ENCODE data around the gene HASPIN.
A peak's percentile ranks its signal among the peaks of the same experiment; 100 is the strongest.
"Not testable (repeated sequence)": the region's sequence is repeated elsewhere in the genome, so short reads cannot be mapped to it uniquely, and the experiment has no call there.

Gene HASPIN

DNA sequence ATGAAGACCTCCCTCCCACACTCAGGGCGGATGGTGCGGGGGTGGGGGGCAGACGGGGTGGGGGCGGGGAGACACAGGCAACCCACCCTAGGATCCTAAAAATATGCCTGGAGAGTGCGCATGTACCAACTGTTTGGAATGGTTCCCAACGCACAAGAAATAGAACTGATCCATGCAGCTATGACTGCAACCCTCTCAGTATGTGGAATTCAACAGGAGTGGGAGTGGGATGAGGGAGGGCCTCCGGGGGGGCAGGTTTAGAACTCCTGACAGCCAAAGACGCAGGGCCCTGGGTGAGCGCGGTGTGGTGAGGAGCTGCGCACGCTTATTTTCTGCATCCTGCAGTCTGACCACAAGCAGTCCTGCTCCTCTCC, 26.6 kb upstream of the HASPIN start:
- DNase-seq (ENCODE audit: low read depth) = no peak

DNA sequence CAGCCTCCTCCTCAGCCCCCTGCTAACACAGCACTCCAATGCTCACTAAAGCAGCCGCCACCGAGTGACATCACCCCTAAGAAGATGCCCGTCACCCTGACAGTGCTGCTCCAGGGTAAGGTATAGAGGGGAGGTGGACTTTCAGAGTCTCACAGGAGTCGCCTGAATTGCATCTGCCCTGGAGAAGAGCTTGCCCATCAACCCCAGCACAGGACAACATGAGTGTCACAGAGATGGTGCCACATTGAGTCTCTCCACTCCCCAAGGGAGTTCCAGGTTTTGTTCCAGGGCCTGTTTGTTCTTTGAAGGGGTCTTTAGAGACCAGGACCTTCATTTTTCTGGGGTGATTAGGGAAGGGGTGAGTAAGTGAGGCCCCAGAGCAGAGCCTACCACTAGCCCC, 25.6 kb upstream of the HASPIN start:
- DNase-seq (ENCODE audit: low read depth) = no peak

DNA sequence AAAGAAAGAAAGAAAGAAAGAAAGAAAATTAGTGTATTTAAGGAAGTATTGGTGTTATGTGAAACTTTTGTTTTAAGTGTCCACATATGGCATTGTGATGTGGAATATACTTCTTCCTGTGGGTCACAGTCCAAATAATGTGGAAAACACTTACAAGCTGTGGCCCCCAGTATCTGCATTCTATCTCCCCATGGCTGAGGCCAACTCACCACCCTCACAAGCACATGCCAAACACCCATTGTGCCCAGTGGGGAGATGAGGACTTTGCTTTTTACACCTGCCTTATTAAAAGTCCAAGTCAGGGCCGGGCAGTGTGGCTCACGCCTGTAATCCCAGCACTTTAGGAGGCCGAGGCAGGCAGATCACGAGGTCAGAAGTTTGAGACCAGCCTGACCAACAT, 23.8 kb upstream of the HASPIN start:
- no peak for DNase-seq (ENCODE audit: low read depth)

DNA sequence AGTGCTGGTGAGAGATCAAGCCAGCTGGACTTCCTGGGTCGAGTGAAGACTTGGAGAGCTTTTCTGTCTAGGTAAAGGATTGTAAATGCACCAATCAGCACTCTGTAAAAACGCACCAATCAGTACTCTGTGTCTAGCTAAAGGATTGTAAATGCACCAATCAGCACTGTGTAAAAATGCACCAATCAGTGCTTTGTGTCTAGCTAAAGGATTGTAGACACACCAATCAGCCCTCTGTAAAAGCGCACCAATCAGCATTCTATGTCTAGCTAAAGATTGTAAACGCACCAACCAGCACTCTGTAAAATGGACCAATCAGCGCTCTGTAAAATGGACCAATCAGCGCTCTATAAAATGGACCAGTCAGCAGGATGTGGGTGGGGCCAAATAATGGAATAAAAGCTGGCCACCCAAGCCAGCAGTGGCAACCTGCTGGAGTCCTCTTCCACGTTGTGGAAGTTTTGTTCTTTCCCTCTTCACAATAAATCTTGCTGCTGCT, 21.6 kb upstream of the HASPIN start:
- DNase-seq (ENCODE audit: low read depth) = not testable (repeated sequence)

DNA sequence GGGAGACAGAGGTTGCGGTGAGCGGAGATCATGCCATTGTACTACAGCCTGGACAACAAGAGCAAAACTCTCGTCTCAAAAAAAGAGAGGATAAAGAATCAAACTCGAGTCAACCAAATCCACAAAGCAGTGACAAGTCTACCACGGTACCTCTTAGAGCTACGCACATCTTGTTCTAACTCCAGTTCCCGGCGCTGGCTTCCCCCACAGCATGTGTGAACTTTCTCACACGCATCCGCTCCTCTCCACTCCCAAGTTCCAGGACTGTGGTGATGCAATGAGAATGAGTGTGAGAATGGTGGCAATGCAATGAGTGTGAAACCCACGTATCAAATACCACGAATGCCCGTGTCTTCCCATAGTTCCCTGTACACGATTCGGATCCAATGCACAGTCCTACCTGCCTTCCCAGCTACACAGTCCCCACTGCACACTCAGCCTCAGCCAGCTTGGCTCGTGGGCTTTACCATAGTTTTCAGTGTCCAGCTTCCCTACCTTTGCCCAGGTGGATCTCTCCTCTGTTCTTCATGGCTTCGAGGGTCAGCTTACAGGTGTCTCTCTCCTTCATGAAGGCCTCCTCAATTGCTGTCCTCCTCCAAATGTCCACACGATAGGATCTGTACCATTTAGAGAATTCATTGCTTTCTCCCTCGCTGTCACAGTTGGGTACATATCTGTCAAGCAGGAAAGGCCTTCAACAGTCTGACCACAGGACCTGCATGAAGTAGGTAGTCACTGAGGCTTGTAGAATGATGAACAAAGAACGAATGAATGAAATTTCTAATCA, 18.6 kb upstream of the HASPIN start:
- no peak for DNase-seq (ENCODE audit: low read depth)

DNA sequence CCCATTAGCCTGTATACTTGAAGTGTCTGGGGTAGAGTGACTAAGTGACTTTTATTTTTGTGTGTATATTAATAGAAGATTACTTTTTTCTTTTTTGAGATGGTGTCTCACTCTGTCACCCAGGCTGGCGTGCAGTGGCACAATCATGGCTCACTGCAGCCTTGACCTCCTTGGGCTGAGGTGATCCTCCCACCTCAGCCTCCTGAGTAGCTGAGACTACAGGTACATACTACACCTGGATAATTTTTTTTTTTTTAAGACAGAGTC, 18.1 kb upstream of the HASPIN start:
- not testable (repeated sequence) for DNase-seq (ENCODE audit: low read depth)

DNA sequence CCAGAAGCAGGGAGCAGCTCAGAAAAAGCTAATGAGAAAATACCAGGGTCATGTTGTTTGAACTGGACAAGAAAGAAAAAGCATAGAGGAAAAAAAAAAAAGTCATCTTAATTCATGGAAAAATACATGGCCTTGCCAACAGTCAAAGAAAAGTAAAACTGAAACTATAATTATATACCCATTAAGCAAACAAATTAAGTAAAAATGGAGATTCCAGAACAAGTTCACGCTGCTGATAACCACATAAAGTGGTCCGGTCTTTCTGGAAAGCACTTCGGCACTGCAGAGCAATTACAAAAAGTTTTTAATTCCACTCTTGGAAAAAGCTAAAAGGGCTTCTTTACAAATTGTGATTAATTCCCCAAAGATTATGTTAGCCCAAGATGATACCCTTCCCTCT, 15.3 kb upstream of the HASPIN start:
- DNase-seq (ENCODE audit: low read depth) = no peak

DNA sequence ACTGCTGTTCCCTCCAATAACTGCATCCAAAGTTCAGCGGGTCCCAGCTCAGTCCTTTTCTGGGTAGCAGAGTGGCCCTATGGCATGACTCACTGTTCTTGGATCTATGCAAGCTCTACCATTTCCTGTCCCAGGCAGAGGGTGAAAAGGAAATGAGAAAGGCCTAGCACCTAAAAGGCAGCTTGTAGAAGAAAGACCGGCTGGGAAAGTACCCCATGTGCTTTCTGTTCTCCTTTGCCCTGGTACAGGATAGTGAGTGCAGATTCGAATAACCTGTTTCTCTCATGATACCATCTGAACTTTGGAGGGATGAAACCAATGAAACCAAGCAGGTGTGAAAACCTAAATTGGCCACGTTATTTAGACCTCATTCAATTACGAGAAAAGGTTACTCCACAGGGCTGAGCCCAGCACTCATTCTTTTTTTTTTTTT, 12.7 kb upstream of the HASPIN start:
- peak; percentile 32 for DNase-seq (ENCODE audit: low read depth)

DNA sequence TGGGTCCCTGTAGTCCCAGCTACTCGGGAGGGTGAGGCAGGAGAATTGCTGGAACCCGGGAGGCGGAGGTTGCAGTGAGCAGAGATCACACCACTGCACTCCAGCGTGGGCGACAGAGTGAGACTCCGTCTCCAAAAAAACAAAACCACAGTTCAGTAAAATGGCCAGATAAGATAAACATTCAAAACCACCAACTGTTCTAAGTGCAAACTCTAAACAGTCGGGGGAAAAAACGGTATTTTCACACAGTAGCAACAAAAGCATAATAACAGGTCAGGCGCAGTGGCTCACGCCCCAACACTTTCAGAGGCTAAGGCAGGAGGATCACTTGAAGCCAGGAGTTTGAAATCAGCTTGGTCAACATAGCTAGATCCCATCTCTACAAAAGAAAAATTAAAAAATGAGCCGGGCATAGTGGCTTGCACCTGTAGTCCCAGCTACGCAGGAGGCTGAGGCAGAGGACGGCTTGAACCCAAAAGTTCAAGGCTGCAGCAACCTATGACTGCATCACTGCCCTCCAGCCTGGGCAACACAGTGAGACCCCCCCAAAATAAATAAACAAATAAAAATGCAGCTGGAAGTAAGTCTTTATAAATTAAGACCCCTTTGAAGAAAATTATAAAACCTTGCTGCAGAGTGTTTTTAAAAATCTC, 10.8 kb upstream of the HASPIN start:
- no peak for DNase-seq (ENCODE audit: low read depth)

DNA sequence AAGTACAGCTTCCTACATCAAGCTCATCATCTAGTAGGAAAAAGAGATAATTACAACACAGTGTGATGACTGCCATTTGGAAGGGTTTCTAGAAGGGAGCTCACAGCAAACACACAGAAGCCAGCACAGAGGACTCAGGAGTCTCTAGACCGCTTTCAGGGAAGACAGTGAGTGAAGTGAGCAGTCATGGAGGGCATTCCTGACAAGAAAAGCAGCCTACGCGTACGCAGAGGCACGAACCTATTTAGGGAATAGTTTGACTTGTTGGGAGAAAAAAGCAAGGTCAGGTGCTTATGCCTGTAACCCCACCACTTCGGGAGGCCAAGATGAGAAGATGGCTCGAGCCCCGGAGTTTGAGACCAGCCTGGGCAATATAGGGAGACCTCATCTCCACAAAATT, 8.4 kb upstream of the HASPIN start:
- DNase-seq (ENCODE audit: low read depth) = no peak

DNA sequence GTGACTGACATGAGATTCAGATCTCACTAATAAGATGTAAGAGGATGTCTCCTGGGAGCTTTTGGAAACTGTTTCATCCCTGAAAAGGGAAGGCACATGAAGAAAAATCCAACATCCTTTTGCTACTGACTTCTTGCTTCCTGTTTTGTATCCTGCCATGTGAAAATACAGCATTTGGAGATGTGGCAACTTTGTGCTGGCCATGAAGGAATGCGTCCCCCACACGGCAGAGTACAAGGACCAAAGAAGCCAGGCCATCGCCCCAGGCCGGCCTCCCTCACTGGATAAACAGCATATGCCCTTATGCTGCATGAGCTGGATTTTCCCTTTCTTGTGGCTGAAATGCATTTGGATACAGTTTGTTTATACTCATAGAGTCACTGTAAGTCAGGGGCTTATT, 5.5 kb upstream of the HASPIN start:
- no peak for DNase-seq (ENCODE audit: low read depth)

DNA sequence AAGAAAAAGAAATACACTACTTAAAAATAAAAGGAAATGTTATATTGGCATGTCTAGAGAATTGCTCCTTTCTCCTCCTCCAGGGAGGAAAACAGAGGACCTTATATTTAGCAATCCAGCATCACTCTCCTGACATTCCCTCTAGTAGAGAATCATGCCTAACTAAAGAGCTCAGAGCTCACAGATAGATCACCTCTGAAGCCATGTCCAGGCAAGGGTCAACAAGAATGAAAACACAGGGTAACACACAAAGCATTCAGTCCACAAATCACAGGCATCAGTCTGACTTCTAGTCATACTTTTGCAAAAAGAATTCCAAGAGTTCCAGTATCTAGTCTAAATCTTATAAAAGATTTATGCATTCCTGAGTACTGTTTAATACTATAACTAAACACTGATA, 4.4 kb upstream of the HASPIN start:
- no peak for DNase-seq (ENCODE audit: low read depth)

DNA sequence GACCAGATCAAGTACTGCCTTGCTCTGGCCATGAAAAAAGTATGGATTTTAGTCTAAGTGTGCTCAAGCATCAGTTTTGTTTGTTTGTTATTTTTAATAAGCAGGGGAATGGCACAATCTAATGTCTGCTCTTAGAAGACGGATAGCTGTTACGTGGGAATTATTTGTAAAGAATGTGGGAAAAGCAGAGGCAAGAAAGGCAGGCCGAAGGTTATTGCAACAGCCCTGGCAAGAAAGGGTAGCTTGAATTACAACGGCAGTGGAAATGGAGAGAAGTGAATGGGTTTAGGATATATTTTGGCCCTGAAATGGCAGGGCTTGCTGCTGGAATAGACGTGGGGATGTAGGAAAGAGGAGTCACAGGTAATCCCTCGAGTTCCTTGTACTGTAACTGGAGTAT, 987 bp upstream of the HASPIN start:
- no peak for DNase-seq (ENCODE audit: low read depth)

DNA sequence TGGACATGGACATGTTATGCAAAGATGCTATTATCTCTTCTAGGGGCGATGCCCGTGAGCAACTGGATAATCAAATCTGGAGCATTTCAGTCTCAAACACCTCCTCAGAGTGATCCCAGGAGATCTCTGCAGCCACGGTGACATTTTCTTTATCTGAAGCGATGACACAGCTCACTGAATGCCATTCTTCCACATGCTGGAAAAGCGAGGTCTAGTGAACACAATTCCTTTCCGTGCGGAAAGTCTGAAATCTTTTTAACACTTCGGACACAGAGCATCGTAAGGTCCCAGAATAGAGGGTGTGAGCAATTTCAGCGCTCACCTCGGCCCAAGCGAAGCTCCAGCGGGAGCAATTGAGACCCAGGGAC, 531 bp upstream of the HASPIN start:
- DNase-seq (ENCODE audit: low read depth) = no peak

DNA sequence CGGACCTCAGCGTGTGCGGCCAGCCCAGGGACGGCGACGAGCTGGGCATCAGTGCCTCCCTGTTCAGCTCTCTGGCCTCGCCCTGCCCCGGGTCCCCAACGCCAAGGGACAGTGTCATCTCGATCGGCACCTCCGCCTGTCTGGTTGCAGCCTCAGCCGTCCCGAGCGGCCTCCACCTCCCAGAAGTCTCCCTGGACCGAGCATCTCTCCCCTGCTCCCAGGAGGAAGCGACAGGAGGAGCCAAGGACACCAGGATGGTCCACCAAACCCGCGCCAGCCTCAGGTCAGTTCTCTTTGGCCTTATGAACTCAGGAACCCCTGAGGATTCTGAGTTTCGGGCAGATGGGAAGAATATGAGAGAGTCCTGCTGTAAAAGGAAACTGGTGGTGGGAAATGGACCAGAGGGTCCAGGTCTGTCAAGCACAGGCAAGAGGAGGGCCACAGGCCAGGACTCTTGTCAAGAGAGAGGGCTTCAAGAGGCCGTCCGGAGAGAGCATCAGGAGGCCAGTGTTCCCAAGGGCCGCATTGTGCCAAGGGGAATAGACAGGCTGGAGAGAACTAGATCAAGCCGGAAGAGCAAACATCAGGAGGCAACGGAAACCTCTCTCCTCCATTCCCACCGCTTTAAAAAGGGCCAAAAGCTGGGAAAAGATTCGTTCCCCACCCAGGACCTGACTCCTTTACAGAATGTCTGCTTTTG, 825 bp downstream of the HASPIN start:
- DNase-seq (ENCODE audit: low read depth) = no peak

DNA sequence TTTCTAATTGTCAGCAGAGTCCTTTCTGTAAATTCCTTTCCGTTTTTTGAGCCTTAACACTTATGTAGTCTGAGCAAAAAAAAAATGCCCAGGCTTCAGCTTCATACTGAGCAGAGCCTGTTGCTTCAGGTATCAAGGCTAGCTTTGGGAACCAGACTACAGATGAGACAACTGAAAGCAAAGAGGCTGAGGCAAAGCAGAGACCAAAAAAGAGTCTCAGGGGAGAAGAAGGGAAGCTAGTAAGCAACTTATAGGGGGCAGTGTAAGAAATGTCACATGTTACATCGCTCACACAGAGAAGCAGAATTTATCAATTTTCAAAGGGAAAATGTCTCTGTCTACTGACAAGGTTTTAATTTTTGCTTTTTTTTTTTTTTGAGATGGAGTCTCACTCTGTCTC, 3.3 kb downstream of the HASPIN start:
- DNase-seq (ENCODE audit: low read depth) = no peak

DNA sequence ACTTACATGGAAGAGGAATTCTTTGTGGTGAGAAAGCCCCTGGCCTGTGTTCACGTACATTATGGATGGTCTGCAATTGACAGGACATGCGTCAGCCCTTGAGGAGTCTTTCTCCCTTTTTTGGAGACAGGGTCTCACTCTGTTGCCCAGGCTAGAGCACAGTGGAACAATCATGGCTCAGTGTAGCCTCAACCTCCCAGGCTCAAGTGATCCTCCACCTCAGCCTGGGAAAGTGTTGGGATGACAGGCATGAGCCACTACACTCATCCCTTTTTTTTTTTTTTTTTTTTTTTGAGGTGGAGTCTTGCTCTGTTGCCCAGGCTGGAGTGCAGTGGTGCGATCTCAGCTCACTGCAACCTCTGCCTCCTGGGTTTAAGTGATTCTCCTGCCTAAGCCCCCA, 4.4 kb downstream of the HASPIN start:
- DNase-seq (ENCODE audit: low read depth) = not testable (repeated sequence)

DNA sequence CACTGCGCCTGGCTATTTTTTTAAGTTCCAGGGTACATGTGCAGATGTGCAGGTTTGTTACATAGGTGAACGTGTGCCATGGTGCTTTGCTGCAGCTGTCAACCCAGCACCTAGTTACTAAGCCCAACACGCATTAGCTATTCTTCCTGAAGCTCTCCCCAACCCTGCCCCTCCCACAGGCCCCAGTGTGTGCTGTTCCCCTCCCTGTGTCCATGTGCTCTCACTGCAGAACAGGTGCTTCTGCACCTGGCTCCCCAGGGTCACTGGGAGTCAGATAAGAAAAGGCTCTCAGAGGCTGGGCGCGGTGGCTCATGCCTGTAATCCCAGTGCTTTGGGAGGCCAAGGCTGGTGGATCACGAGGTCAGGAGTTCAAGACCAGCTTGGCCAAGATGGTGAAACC, 6.2 kb downstream of the HASPIN start:
- no peak for DNase-seq (ENCODE audit: low read depth)

DNA sequence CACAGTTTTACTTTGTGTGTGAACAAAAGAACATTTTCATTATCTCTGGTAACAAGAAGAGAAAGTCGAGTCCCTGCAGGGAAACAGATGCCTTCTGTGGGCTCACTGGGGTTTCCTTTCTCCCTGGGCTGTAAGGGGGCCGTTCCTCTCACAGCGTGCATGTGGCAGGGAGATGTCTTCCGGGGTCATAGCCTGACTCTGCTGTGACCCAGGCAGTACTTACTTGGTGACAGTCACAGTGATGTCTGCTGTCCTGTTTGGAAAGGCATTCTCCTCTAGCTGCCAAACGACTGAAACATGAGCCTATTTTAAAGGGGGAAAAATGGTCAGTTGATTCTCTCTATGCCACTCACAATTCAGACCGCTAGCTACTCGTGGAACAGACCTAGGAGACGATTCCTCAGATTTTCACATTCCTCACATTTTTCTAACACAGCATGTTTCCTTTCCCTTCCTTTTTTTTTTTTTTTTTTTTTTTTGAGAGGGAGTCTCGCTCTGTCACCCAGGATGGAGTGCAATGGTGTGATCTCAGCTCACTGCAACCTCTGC, 7.3 kb downstream of the HASPIN start:
- DNase-seq (ENCODE audit: low read depth) = no peak

DNA sequence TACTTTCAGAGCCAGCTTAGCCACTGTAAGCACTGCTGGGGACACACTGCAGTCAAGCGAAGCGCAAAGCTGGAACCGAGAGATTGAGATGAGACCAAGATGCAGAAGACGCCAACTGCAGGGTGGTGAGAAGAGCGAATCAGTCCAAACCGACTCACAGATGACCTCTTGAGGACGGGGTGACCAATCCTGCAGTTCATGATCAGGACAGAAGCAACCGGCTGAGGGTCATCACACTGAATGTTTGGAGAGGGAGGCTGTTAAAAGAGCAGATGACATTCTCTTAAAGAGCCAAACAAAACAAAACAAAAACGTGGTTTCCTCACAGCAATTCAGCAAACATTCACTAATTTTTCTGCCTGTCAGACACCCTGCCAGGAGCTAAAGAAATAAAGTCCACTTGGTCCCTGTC, 8.5 kb downstream of the HASPIN start:
- no peak for DNase-seq (ENCODE audit: low read depth)

DNA sequence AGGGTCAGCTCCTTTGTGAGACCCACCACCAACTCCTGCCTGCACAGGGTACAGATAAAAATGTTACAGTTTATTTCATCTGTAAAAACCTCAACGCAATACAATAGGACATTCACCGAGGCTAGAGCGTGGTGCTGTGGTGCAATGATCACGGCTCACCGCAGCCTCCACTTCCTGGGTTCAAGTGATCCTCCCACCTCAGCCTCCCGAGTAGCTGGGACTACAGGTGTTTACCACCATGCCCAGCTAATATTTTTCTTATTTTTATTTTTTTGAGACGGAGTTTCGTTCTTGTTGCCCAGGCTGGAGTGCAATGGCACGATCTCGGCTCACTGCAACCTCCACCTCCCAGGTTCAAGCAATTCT, 11.2 kb downstream of the HASPIN start:
- DNase-seq (ENCODE audit: low read depth) = not testable (repeated sequence)

DNA sequence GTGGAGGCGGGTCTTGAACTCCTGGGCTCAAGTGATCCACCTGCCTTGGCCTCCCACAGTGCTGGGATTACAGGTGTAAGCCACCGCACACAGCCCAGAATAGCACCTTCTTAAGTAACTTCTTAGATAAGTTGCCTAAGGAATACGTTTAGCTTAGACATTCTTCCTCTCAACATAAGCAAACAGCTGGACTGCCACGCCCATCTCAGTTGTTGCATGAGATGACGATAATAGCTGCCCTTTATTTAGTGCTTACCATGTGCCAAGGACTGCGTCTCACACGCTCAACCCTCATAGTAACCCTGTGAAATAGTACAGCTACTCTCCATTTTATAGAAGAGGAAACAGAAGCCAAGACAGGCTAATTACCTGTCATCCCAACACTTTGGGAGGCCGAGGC, 11.8 kb downstream of the HASPIN start:
- DNase-seq (ENCODE audit: low read depth) = no peak
